Activated T-cell treated with anti-CD3 and anti-CD28 coated beads, Interleukin-2, amount 50 U/mL, for 1 hour (primary cell): Measurements from ENCODE around the gene HSPA9.
"Not testable (repeated sequence)": the region's sequence is repeated elsewhere in the genome, so short reads cannot be mapped to it uniquely, and the experiment has no call there.

Experiments
- DNase-seq: peaks from one replicate; pipeline ENCODE4 v3.0.0-alpha.2; 2020

Gene HSPA9

DNA sequence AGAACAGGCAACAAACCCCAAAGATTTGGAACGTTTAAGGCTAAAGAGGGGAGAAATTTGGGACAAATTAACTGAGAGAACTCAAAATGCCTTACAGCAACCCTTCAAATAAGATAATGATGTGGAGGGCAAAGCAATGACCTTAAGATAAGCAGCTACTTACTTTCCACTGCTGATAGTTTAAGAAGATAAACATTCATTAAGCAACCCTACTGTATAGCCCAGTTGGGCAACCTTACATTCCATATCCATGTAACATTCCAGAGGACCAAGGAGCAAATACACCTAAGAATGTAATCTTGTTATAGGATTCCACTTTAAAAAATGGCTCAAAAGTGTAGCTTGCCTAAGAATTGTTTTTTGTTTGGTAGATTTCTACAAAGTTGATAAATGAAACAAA is 47.0 kb downstream of the HSPA9 start:
- DNase-seq: no peak

DNA sequence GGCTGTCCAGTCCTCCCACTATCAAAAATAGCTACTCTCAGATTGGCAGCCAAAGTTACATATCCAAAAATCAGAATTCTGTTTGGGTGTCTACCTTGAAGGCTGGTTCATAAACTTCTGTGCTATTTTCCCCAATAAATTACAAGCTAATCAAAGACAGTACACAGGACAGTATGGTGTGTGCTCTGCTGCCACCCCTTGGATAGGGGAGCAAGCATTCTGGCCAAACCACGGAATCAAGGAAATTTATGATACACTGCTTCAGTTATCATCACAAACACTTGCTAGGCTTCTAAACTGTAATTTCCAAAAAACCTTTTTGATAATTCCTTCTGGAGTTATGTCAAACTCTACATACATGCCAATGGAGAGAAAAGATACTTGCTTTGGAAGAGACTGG is 48.0 kb downstream of the HSPA9 start:
- DNase-seq: no peak

DNA sequence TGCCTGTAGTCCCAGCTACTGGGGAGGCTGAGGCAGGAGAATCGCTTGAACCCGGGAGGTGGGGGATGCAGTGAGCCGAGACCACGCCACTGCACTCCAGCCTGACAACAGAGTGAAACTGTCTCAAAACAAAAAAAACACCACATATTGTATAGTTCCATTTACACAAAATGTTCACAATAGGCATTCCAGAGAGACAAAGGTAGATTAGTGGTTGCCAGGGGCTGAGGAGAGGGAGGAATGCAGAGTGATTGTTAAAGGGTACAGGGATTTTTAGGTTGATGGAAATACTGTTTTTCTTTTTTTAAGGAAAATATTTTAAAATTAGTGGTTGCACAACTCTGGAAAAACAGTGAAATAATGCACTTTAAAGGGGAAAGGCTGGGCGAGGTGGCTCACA is 51.8 kb downstream of the HSPA9 start:
- DNase-seq: no peak

DNA sequence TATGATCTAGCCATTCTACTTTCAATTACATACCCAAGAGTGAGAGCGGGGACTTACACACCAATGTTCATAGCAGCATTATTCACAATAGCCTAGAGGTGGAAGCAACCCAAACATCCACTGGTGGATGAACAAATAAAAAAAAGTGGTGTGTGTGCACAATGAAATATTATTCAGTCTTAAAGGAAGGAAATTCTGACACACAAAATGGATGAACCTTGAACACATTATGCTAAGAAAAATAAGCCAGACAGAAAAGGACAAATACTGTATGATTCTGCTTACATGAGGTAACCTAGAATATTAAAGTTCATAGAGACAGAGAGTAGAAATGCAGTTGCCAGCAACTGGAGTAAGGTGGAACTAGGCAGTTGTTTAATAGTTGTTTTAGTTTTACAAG is 54.2 kb downstream of the HSPA9 start:
- no peak for DNase-seq

DNA sequence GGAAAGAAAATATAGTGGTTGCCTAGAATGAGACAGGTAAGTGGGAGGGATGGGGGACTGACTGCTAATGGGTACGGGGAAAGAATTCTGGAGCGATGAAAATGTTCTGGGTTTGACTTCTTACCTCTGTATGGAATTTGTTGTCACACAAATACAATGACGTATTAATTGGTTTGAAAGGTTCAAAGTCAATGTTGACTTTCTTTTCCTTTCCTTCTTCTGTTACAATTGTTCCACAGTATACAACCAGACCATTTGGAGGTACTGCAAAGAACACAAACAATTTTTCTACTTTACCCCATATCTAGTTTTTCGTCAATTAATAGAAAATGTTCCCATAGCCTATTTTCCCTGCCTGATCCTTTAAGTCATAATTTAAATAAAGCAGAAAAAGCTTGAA is 57.8 kb downstream of the HSPA9 start:
- DNase-seq: no peak

DNA sequence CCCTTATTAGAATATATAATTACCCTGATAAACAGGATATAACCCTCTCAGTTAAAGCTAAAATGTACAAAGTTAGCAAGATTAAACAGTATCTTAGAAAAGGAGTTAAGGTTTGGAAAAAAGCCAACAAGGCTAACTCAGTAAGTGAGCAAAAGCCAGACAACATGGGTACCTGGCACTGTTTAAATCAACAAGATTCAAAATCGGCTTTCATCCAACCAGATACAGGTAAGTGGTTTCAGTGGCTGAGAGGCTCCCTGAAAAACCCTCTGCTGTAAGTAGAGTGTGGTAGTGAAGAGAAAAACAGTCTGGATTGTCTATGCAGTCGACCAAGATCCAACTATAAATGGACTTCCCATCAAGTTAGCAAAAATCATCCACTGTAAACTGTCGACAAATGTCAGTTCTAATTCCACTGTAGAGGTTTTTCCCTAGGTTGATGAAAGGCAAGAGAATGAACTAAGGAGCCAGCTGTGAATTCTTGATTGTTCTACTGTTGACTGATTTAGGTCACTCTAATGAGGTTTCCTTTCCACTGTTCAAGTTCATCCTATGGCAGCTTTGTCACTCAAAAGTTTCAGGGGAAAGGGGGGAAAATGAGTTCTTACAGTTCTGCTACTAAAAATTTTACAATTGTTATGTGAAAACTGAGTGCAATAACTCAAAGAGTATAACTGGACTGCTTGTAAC is 59.5 kb downstream of the HSPA9 start:
- DNase-seq: no peak

DNA sequence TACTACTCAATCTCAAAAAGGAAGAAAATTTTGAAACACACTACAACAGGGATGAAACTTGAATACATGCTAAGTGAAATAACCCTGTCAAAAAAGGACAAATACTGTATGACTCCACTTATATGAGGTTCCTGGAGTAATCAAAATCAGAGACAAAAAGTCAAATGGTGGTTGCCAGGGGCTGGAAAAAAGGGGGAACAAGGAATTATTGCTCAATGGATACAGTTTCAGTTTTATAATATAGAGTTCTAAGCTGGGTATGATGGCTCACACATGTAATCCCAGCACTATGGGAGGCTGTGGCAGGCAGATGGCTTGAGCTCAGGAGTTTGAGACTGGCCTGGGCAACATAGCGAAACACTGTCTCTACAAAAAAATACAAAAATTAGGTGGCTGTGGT is 61.2 kb downstream of the HSPA9 start:
- no peak for DNase-seq

DNA sequence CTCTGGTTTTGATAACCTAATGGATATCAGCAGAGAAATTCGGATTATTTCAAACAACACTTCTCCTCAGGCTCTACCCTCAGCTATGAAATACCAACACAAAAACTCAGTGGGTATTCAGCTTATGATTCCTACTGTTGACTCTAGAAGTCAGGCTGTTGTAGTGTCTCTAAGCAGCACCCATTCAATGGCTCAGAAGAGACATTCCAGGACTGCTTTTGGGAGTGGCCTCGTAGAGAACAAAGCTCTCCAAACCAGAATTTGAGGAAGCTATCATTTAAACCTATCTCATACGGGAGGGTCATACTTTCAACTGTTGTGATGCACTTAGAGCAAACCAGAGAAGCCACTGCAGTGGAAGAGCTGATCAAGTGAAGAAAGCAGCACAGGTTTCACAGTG is 66.2 kb downstream of the HSPA9 start:
- DNase-seq: no peak

DNA sequence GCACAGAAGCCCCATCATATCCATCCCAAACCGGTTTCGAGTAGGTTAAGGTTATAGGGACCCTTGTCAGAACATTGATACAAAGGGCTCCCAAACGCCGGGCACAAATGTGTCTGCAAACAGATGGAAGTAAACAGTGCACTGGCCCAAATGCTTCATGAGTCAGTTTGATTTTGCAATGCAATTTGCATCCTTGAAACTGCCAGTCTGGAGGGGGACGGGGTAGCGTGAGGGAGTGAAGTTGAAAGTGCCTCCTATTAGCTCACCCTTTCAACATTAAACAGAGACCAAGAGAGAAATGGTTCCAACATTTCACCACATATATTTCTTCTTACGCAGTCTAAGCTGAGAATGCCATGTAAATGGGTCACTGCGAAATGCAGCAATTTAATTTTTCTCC is 67.7 kb downstream of the HSPA9 start:
- DNase-seq: not testable (repeated sequence)

DNA sequence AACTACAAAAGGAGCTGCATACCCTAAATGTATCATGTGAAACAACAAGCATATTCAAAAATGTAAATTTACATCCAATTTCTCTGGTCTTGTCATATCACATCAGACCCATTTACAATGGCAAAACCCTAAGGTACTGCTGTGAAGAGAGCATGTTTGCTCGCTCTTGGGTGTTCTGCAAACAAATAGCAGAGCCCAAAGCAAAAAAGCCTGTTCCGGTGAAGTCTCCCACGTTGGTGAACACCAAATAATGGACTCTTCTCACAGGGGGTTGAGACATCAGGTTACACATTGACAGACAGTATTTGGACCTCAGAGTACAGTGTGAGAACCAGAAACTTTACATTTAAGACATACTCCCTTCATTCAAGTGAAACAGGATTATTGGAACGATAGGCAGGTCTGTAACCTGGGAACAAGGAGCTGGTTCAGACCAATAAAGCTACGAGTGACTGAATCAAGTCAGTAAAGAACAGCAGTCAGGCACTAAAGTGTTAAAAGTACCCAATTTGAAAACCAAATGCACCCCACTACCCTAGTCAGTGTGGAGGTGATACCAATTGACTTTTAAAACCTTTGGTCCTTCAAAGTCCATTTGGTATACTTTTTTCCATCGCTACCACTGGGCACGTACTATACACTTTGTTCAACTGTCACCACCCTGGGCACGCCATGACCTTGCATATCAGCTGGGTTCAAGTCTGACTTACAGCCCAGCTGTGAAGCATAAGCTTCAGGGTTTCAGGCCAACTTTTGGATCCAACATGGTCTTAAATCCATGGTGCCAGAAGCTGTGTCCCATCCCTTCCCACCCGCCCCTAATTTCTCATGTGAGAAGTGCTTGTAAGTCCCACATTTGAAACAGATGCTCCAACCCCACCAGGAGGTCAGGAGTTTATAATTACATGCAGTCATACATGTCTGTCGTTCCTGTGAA is 68.6 kb downstream of the HSPA9 start:
- DNase-seq: no peak

DNA sequence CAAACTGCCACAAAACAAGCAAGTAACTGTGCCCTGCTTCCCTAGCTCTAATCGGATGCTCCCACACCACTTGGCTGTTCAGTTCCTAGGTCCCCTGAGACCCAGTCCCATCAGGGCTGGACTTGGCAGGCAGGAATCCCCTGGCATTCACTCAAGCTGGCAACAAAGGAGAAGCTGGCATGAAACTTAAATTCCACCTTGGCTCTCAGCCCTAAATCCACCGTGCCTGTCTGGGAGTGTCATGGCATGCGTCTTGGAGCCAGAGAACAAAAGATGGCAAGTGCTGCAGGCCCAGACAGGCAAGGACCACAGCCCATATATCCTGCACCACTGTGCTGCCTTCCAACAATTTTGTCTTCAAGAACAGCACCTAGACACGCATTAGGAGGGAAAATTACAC is 70.4 kb downstream of the HSPA9 start:
- DNase-seq: no peak
